H1 (cell line): Measurements from ENCODE around the gene GBE1. TPM values are rescaled to one million over a fixed set of nuclear protein-coding genes. Genes with fewer than 3 reads are reported as not detected.

Source experiments
- polyA plus RNA-seq, 7 experiments: library from polyadenylated mRNA; depleted of rRNA in 3 of 7; stranded (reverse) in 5 of 7; unstranded in 2 of 7; fragments of >200 nt in 5 of 7; fragments of 200-250 nt in 2 of 7; gene quantifications; 1 replicate in 5 of 7; 2 replicates in 1 of 7; 4 replicates in 1 of 7; pipeline versions ENCODE4 v1.2.1 to v1.2.3, GENCODE V29; 2011 to 2013; ENCODE audit warnings: missing spikeins in 2 of 7, mixed read lengths in 2 of 7
- small RNA-seq: library from polyadenylated mRNA; stranded (forward); fragments of <200 nt; extraction: miRNeasy Mini kit (QIAGEN cat#:217004); gene quantifications from one replicate; pipeline ENCODE3, GENCODE V24; 2013; ENCODE audit not compliant: insufficient read depth
- total RNA-seq: library from RNA; stranded (reverse); fragmentation: NEBNext Ultra II Directional; extraction: Animal tissue kit (Norgen Biotek cat#: 25700); gene quantifications from 2 replicates; pipeline ENCODE4 v1.2.1, GENCODE V29; 2021

GBE1 gene
- total and polyA plus RNA-seq, 2 of the 8 experiments (the other 6 are each of a cell fraction or from before 2014, with no cell fraction given): 3.3 to 7.3 TPM

Small RNA genes within 50 kb of the gene (small RNA-seq; reads per million reads assigned to genes)
- gene AC017015.1 (not detected), gene RNU2-28P (not detected)
